Gastroesophageal sphincter (tissue), 3 donors: ENCODE results near the gene ZBED2.

ENCODE experiments used
- CTCF ChIP-seq, 4 experiments: fragments of 200-600 bp in 2 of 4; fragments of 450-650 bp in 2 of 4; sonication (generic) in 1 of 4; IDR thresholded peaks; one replicate each; pipeline ENCODE4 v1.5.1; 2017 to 2019; ENCODE audit warnings: antibody characterized with exemption in 4 of 4, mild to moderate bottlenecking in 2 of 4, moderate library complexity in 2 of 4
- EP300 ChIP-seq: sonication (generic); formaldehyde crosslinking; IDR thresholded peaks from one replicate; pipeline ENCODE4 v1.6.1; 2017; ENCODE audit warnings: antibody characterized with exemption, mild to moderate bottlenecking

DNA sequence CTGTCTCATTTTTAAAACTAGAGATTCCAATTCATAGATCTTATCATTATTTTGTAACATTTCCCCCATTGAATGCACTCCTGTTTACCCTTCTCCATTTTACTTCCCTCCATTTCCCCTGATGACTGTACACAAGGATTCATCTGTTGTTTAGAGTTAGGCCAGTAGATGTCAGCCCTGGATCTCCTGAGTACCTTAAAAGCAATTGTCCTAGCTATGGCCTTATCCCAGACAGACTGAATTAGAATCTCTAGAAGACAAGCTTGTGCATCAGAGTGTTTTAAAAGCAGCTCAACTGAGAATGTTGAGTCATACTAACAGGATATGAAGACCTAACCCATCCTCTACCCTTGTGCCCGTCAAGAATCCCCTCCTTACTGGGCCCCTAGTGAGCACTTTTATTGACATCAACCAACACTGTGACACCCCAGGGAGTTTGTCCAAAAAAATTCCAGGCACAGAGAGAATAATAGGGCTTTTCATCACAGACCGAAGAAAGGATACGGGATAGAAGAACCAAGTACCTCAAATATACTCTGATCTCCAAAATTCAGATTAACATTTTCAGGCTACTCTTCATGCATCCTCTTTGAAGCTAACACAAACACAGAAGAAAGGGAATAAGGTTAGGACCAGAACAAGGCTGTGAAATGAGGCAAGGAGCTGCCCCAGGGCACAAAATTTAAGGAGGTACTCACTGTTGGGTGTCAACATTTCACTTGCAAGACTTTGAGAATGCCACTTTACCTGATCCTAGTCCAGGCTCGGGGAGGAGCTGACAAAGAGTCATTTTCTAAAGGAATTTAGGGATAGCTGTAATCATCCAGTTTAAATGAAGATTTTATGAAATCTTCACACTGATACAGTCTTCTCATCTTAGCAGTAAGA, 17.1 kb downstream of the ZBED2 start:
- TF ChIP-seq EP300 (no peak), CTCF (IDR thresholded peaks at IDR 0.05) (no peak)
